Dorsolateral prefrontal cortex (tissue), 118 donors: ENCODE data around the gene PAGE4. TPM values are rescaled to one million over a fixed set of nuclear protein-coding genes. Genes with fewer than 3 reads are reported as not detected.

Experiments used
- total RNA-seq, 120 experiments: library from RNA; stranded (reverse); gene quantifications; one replicate each; pipeline versions ENCODE4 v1.2.3 to v1.2.4, GENCODE V29; 2022

PAGE4 gene
- total RNA-seq, 120 experiments from 2014 or later: not detected

Other genes with a start within 250 kb of the PAGE4 start
- gene GAGE12H, start 249.4 kb upstream of the PAGE4 start, total RNA-seq: not detected
- 1 to 10 TPM in 4 of 120 experiments, not detected in 116; 1.0 to 1.9 (median 1.3) TPM for gene GAGE2A, start 239.8 kb upstream of the PAGE4 start, total RNA-seq
- gene GAGE1, start 230.3 kb upstream of the PAGE4 start, total RNA-seq: 1 to 10 TPM in 2 of 120 experiments, not detected in 118; 1.1 to 3.2 TPM
- gene PAGE1, start 133.3 kb upstream of the PAGE4 start, total RNA-seq: not detected
- gene USP27X, start 50.2 kb downstream of the PAGE4 start, total RNA-seq: 10 to 100 TPM in 90 of 120 experiments, 1 to 10 TPM in 30; 4.4 to 20.1 (median 12.2) TPM
- gene CLCN5, start 93.3 kb downstream of the PAGE4 start, total RNA-seq: 1 to 10 TPM; 2.8 to 9.2 (median 5.1) TPM